HCT116 (cell line): ENCODE results near the gene CA11. TPM values are rescaled to one million over a fixed set of nuclear protein-coding genes. Genes with fewer than 3 reads are reported as not detected.

Experiments used
- ATAC-seq: fragments of 200-7000 bp; cut with Tn5 transposase; 2 replicates; pipeline ENCODE4 v1.9.1; 2020; ENCODE audit warnings: mild to moderate bottlenecking, moderate library complexity
- BruUV-seq: library from RNA; stranded (reverse); fragments of 400-500 nt; replicated peaks from 2 replicates; lab custom pipeline; 2021; lab: Mats Ljungman, UMichigan
- CTCF ChIA-PET: fragments of 300-600 bp; sonication (Branson Sonifier 250); formaldehyde crosslinking; loops from one replicate; lab custom pipeline; 2021; ENCODE audit warnings: antibody characterized with exemption; lab: Charles Lee
- POLR2A ChIA-PET: fragments of 300-600, 350-600 bp; sonication (Branson Sonifier 250); formaldehyde crosslinking; loops from one replicate; lab custom pipeline; 2021; ENCODE audit warnings: antibody characterized with exemption; lab: Charles Lee
- RAD21 ChIA-PET, 2 experiments: fragments of 300-600 bp; sonication (Branson Sonifier 250); formaldehyde crosslinking; loops; one replicate each; lab custom pipeline; 2023; ENCODE audit warnings: low total read pairs in 2 of 2; ENCODE audit not compliant: uncharacterized antibody in 2 of 2, unreplicated experiment in 2 of 2, low non-redundant PET in 1 of 2; lab: Charles Lee
- DNase-seq: peaks from one replicate; pipeline ENCODE4 v3.0.0-alpha.2; 2010; ENCODE audit warnings: low read depth, low spot score
- H2AFZ ChIP-seq: fragments of 200-600 bp; shearing (Covaris generic), sonication (generic); 2 replicates; pipeline ENCODE4 v1.6.1; 2017; ENCODE audit warnings: low read depth, mixed run types, mixed read lengths, antibody characterized with exemption, low read length; ENCODE audit not compliant: poor library complexity, severe bottlenecking
- H3K27ac ChIP-seq: 2 replicates; pipeline ENCODE4 v1.5.1; 2012; ENCODE audit warnings: low read depth, low read length
- H3K27me3 ChIP-seq: fragments of 200-600 bp; sonication (generic); 2 replicates; pipeline ENCODE4 v1.6.1; 2016; ENCODE audit warnings: mixed run types, low read length, mixed read lengths; ENCODE audit not compliant: insufficient read depth
- H3K36me3 ChIP-seq, 2 experiments: fragments of 200-500 bp in 1 of 2; fragments of 200-600 bp in 1 of 2; sonication (Bioruptor generic) in 1 of 2; sonication (generic) in 1 of 2; 2 replicates each; pipeline versions ENCODE4 v1.5.1 to v1.6.1; 2014 to 2016; ENCODE audit warnings: low read length in 2 of 2, inconsistent platforms in 1 of 2, mixed read lengths in 1 of 2, mixed run types in 1 of 2; ENCODE audit not compliant: insufficient read depth in 2 of 2, control insufficient read depth in 1 of 2
- H3K4me1 ChIP-seq, 2 experiments: fragments of 200-600 bp in 1 of 2; sonication (generic) in 1 of 2; 2 replicates each; pipeline versions ENCODE4 v1.5.1 to v1.6.1; 2012 to 2017; ENCODE audit warnings: low read length in 2 of 2, inconsistent platforms in 1 of 2, mild to moderate bottlenecking in 1 of 2, mixed read lengths in 1 of 2, mixed run types in 1 of 2, moderate library complexity in 1 of 2; ENCODE audit not compliant: insufficient read depth in 2 of 2, control insufficient read depth in 1 of 2
- H3K4me2 ChIP-seq: fragments of 200-600 bp; sonication (generic); 2 replicates; pipeline ENCODE4 v1.6.1; 2017; ENCODE audit warnings: mixed run types, low read length, mixed read lengths
- H3K4me3 ChIP-seq, 2 experiments: fragments of 200-600 bp in 1 of 2; sonication (generic) in 1 of 2; replicated peaks in 1 of 2; 2 replicates each; pipeline ENCODE4 v1.5.1; 2011 to 2016; ENCODE audit warnings: low read length in 2 of 2, control low read depth in 1 of 2, low read depth in 1 of 2, mild to moderate bottlenecking in 1 of 2, mixed read lengths in 1 of 2, mixed run types in 1 of 2
- H3K79me2 ChIP-seq: fragments of 200-600 bp; sonication (generic); 2 replicates; pipeline ENCODE4 v1.6.1; 2017; ENCODE audit warnings: mild to moderate bottlenecking, mixed run types, low read length, moderate library complexity, mixed read lengths; ENCODE audit not compliant: insufficient read depth
- H3K9ac ChIP-seq: fragments of 200-600 bp; sonication (generic); 2 replicates; pipeline ENCODE4 v1.6.1; 2016; ENCODE audit warnings: low read length, mixed read lengths
- H3K9me2 ChIP-seq: fragments of 200-600 bp; sonication (generic), shearing (Covaris generic); 2 replicates; pipeline ENCODE4 v1.6.1; 2017; ENCODE audit warnings: mixed run types, mild to moderate bottlenecking, moderate library complexity; ENCODE audit not compliant: insufficient read depth
- H3K9me3 ChIP-seq, 2 experiments: fragments of 200-500 bp in 1 of 2; fragments of 200-600 bp in 1 of 2; sonication (Bioruptor generic) in 1 of 2; sonication (generic) in 1 of 2; 2 replicates each; pipeline ENCODE4 v1.6.1; 2014 to 2017; ENCODE audit warnings: low read length in 2 of 2, mixed read lengths in 2 of 2, inconsistent platforms in 1 of 2, low read depth in 1 of 2, mild to moderate bottlenecking in 1 of 2, mixed run types in 1 of 2, moderate library complexity in 1 of 2; ENCODE audit not compliant: control insufficient read depth in 1 of 2, insufficient read depth in 1 of 2
- H4K20me1 ChIP-seq: fragments of 200-600 bp; sonication (generic), shearing (Covaris generic); 2 replicates; pipeline ENCODE4 v1.6.1; 2017; ENCODE audit warnings: mixed run types, mild to moderate bottlenecking, moderate library complexity; ENCODE audit not compliant: insufficient read depth
- CBX3 ChIP-seq: IDR thresholded peaks from 2 replicates; pipeline ENCODE4 v1.6.1; 2012; ENCODE audit warnings: low read depth
- CEBPB ChIP-seq: IDR thresholded peaks from 2 replicates; pipeline ENCODE4 v1.6.1; 2012; ENCODE audit warnings: low read depth
- EGR1 ChIP-seq: IDR thresholded peaks from 2 replicates; pipeline ENCODE4 v1.6.1; 2012; ENCODE audit warnings: low read depth
- EZH2phosphoT487 ChIP-seq: fragments of 200-600 bp; IDR thresholded peaks from 2 replicates; pipeline ENCODE4 v1.6.1; 2018; ENCODE audit warnings: antibody characterized with exemption, borderline replicate concordance
- FOSL1 ChIP-seq: IDR thresholded peaks from 2 replicates; pipeline ENCODE4 v1.6.1; 2012; ENCODE audit warnings: low read depth
- JUND ChIP-seq: IDR thresholded peaks from 2 replicates; pipeline ENCODE4 v1.6.1; 2012
- POLR2A ChIP-seq: IDR thresholded peaks from 2 replicates; pipeline ENCODE4 v1.7.0; 2011; ENCODE audit warnings: borderline replicate concordance; ENCODE audit not compliant: insufficient read depth, insufficient read length; ENCODE audit errors: extremely low read depth
- POLR2AphosphoS5 ChIP-seq: IDR thresholded peaks from 2 replicates; pipeline ENCODE4 v1.6.1; 2011; ENCODE audit warnings: mild to moderate bottlenecking, low read depth, low read length, moderate library complexity
- RAD21 ChIP-seq: IDR thresholded peaks from 2 replicates; pipeline ENCODE4 v1.6.1; 2012; ENCODE audit warnings: low read depth, mild to moderate bottlenecking
- SIN3A ChIP-seq: IDR thresholded peaks from 2 replicates; pipeline ENCODE4 v1.6.1; 2012; ENCODE audit warnings: low read depth
- SP1 ChIP-seq: IDR thresholded peaks from 2 replicates; pipeline ENCODE4 v1.6.1; 2012; ENCODE audit warnings: low read depth
- TCF7L2 ChIP-seq: IDR thresholded peaks from 2 replicates; pipeline ENCODE4 v1.7.0; 2011; ENCODE audit warnings: borderline replicate concordance, inconsistent platforms; ENCODE audit not compliant: insufficient read depth, insufficient read length; ENCODE audit errors: extremely low read depth
- YY1 ChIP-seq: IDR thresholded peaks from 2 replicates; pipeline ENCODE4 v1.6.1; 2011; ENCODE audit warnings: low read length, low read depth, moderate library complexity, mild to moderate bottlenecking; ENCODE audit not compliant: insufficient replicate concordance; ENCODE audit errors: extremely low read depth
- ZBTB33 ChIP-seq: IDR thresholded peaks from 2 replicates; pipeline ENCODE4 v1.6.1; 2011; ENCODE audit warnings: mild to moderate bottlenecking, low read length, moderate library complexity; ENCODE audit not compliant: insufficient replicate concordance; ENCODE audit errors: extremely low read depth
- ZFX ChIP-seq: fragments of 450-650 bp; IDR thresholded peaks from 2 replicates; pipeline ENCODE4 v1.6.1; 2017
- ZNF274 ChIP-seq: fragments of 200-500 bp; sonication (Bioruptor generic); IDR thresholded peaks from 2 replicates; pipeline ENCODE4 v1.6.1; 2014; ENCODE audit warnings: mild to moderate bottlenecking, low read depth, low read length, inconsistent platforms
- intact Hi-C: fragments of 100-400 bp; cut with micrococcal nuclease; formaldehyde crosslinking; loops from 2 replicates; pipeline ENCODE4 v1.10.0; 2022
- total RNA-seq: library from RNA; stranded (reverse); gene quantifications from one replicate; pipeline ENCODE4 v1.2.1, GENCODE V29; 2021; ENCODE audit not compliant: unreplicated experiment
- TF ChIP-seq, protein P1 (sequence below): IDR thresholded peaks from 2 replicates; pipeline ENCODE4 v1.6.1; 2012
- TF ChIP-seq, protein P2 (sequence below): IDR thresholded peaks from 2 replicates; pipeline ENCODE4 v1.6.1; 2012

The CA11 gene
- total RNA-seq, 1 experiment from 2014 or later, result 29.6 TPM

DNA sequence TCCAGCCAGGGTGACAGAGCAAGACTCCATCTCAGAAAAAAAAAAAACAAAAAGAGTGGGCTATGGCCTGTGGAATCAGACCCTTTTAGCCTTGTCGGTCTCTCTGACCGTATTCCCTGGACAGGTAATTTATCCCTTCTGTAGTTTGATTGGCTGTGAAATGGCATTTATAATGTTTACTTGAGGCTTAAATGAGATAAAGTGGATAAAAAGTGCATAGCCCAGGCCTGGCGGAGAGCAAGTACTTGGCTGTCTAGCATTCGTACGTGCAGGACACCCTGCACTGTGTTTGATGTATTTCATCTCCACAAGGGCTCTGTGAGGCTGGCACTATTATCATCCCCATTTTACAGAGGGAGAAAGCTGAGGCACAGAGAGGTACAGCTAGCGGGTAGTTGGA, 19.8 kb upstream of the CA11 start:
- no TSS peak for BruUV-seq
- no peak overlapping the region for H3K4me3 ChIP-seq
- RAD21 ChIA-PET, result no interaction called here
- H3K9me2 ChIP-seq, result no peaks in the 10 kb centered on the region
- H3K27me3 ChIP-seq, result no peaks in the 10 kb centered on the region
- H3K9ac ChIP-seq, result no peak overlapping the region
- intact Hi-C loops, result no loop called here
- H3K4me2 ChIP-seq, result no peak overlapping the region
- CTCF ChIA-PET, result no interaction called here
- no peak overlapping the region for H3K27ac ChIP-seq
- H4K20me1 ChIP-seq, result no peaks in the 10 kb centered on the region
- H3K79me2 ChIP-seq, result no peaks in the 10 kb centered on the region
- no peak for DNase-seq
- no peaks in the 10 kb centered on the region for H3K9me3 ChIP-seq
- no peak for TF ChIP-seq SIN3A
- no peak for TF ChIP-seq EGR1
- no peak for TF ChIP-seq YY1
- no peak for TF ChIP-seq FOSL1
- no peak for TF ChIP-seq CBX3
- no peak for TF ChIP-seq EZH2phosphoT487
- TF ChIP-seq JUND, result no peak
- peaks cover under 1 to 7% of the 10 kb centered on the region in 2 experiments; a peak in 3 of 4 replicates for H3K4me1 ChIP-seq
- no peak overlapping the region for H2AFZ ChIP-seq
- no peaks in the 10 kb centered on the region for H3K36me3 ChIP-seq
- POLR2A ChIA-PET, result no interaction called here
- ATAC-seq, result no peak

DNA sequence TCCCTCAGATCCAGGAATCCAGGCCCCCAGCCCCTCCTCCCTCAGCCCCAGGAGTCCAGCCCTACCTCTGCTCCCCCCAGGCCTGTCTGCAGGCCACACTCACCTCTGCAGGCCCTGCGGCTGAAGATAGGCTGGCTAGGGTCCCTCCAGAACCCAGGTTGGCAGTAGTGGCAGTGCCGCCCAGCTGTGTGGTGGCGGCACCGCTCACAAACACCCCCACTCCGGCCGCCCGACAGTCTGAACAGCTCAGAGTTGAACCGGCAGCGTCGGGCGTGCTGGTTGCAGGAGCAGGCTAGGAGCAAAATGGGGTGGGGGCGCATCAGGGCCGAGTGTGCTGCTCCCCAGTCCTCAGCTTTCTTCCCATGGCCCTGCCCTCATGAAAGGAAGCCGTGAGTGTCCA, 18.5 kb upstream of the CA11 start:
- ChIA-PET RAD21 (no interaction called here), POLR2A (no interaction called here), CTCF (no interaction called here)
- no peak overlapping the region for H3K4me3 ChIP-seq
- no peak for ATAC-seq
- H3K4me2 ChIP-seq, result no peak overlapping the region
- H3K9ac ChIP-seq, result no peak overlapping the region
- no peaks in the 10 kb centered on the region for H3K36me3 ChIP-seq
- H3K9me3 ChIP-seq, result no peaks in the 10 kb centered on the region
- no peak overlapping the region for H3K27ac ChIP-seq
- no peaks in the 10 kb centered on the region for H3K79me2 ChIP-seq
- BruUV-seq, result no TSS peak
- peaks cover 2 to 17% of the 10 kb centered on the region in 2 experiments; a peak in 3 of 4 replicates for H3K4me1 ChIP-seq
- no peaks in the 10 kb centered on the region for H4K20me1 ChIP-seq
- no peak for DNase-seq
- no peak overlapping the region for H2AFZ ChIP-seq
- intact Hi-C loops, result no loop called here
- no peaks in the 10 kb centered on the region for H3K9me2 ChIP-seq
- no peaks in the 10 kb centered on the region for H3K27me3 ChIP-seq
- TF ChIP-seq ZFX, result no peak
- TF ChIP-seq ZBTB33, result no peak
- TF ChIP-seq SP1, result no peak
- no peak for TF ChIP-seq TCF7L2
- TF ChIP-seq EZH2phosphoT487, result no peak
- TF ChIP-seq POLR2AphosphoS5, result no peak
- no peak for TF ChIP-seq JUND
- TF ChIP-seq, protein P1, sequence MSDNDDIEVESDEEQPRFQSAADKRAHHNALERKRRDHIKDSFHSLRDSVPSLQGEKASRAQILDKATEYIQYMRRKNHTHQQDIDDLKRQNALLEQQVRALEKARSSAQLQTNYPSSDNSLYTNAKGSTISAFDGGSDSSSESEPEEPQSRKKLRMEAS, result no peak
- TF ChIP-seq RAD21, result no peak
- no peak for TF ChIP-seq YY1
- no peak for TF ChIP-seq CEBPB
- no peak for TF ChIP-seq ZNF274
- TF ChIP-seq EGR1, result no peak
- no peak for TF ChIP-seq FOSL1
- TF ChIP-seq, protein P2, sequence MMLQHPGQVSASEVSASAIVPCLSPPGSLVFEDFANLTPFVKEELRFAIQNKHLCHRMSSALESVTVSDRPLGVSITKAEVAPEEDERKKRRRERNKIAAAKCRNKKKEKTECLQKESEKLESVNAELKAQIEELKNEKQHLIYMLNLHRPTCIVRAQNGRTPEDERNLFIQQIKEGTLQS, result no peak
- no peak for TF ChIP-seq SIN3A
- no peak for TF ChIP-seq POLR2A
